DMS 273 treated with DMSO at 0.1 percent for 48 hours (cell line): Measurements from ENCODE around the gene HOXC10.

Experiments used
- DNase-seq: peaks from one replicate; lab custom pipeline; 2025; lab: John Stamatoyannopoulos, UW

HOXC10 gene

GRCh38 chr12:53965281-53966084, 19.5 kb upstream of the HOXC10 start:
- DNase-seq = no peak

GRCh38 chr12:53966085-53966384, 18.9 kb upstream of the HOXC10 start:
- no peak for DNase-seq

- no peak for DNase-seq
These were observed 18.4 kb upstream of the HOXC10 start for GRCh38 chr12:53966385-53967133.

GRCh38 chr12:53967421-53967925, 17.5 kb upstream of the HOXC10 start:
- no peak for DNase-seq

- no peak for DNase-seq
These were observed 16.5 kb upstream of the HOXC10 start for GRCh38 chr12:53968214-53969127.

- no peak for DNase-seq
These were observed 15.2 kb upstream of the HOXC10 start for GRCh38 chr12:53969588-53970259.

- DNase-seq = no peak
These were observed 14.5 kb upstream of the HOXC10 start for GRCh38 chr12:53970451-53970850.

- no peak for DNase-seq
These were observed 13.8 kb upstream of the HOXC10 start for GRCh38 chr12:53971129-53971528.

- DNase-seq = no peak
These were observed 13.3 kb upstream of the HOXC10 start for GRCh38 chr12:53971686-53972085.

- DNase-seq = no peak
These were observed 12.7 kb upstream of the HOXC10 start for GRCh38 chr12:53972152-53972702.

- no peak for DNase-seq
These were observed 12.2 kb upstream of the HOXC10 start, which contains the start of gene HOXC11 for GRCh38 chr12:53972722-53973235. Gene HOXC11 (plus strand): TSS chr12:53973126. CDS start chr12:53973242, 116 bp downstream.

- no peak for DNase-seq
These were observed 11.5 kb upstream of the HOXC10 start for GRCh38 chr12:53973236-53974042.

- no peak for DNase-seq
These were observed 10.6 kb upstream of the HOXC10 start, which contains the start of gene HOTAIR for GRCh38 chr12:53974084-53975063. Gene HOTAIR (minus strand): TSS chr12:53974954.

- DNase-seq = no peak
These were observed 9.9 kb upstream of the HOXC10 start for GRCh38 chr12:53975064-53975471.

GRCh38 chr12:53975479-53976152, 9.3 kb upstream of the HOXC10 start:
- DNase-seq = no peak

GRCh38 chr12:53976172-53976822, 8.6 kb upstream of the HOXC10 start:
- DNase-seq = no peak

- no peak for DNase-seq
These were observed 7.9 kb upstream of the HOXC10 start for GRCh38 chr12:53976823-53977595.
